ENCODE data around the gene RPL22.
A peak's percentile ranks its signal among the peaks of the same experiment; 100 is the strongest.

Gene RPL22

DNA sequence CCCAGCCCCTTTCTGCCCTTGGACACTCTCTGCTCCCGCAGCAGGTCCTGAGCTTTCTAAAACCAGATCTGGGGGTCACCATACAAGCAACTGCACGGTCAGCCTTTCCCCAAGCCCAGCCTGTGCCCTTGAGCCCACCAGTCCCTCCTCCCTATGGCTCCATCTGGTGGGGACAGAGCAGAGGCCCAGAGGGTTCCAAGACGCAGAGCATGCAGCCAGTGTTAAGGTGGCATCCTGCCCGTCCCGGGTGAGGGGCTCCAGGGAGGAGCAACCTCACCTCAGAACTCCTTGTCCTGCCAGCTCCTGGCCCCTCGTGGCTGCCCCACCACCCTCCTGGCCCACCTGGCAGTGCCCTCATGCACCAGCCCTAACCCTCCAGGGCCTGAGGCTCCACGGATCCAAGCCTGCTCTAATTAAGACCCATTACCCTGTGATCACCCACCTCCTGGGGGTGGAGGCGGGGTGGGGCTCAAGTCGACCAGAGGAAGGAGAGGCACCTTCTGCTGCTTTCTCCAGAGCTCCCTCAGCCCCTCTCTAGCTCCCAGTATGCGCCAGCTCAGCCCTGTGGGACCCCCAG is 27.8 kb downstream of the RPL22 start:
- peak; percentile 55 for DNase-seq

GRCh38 chr1:6170742-6171201 is 28.6 kb downstream of the RPL22 start:
- no peak for DNase-seq

- DNase-seq, result no peak
Measured at GRCh38 chr1:6170116-6170741, 29.2 kb downstream of the RPL22 start.

DNA sequence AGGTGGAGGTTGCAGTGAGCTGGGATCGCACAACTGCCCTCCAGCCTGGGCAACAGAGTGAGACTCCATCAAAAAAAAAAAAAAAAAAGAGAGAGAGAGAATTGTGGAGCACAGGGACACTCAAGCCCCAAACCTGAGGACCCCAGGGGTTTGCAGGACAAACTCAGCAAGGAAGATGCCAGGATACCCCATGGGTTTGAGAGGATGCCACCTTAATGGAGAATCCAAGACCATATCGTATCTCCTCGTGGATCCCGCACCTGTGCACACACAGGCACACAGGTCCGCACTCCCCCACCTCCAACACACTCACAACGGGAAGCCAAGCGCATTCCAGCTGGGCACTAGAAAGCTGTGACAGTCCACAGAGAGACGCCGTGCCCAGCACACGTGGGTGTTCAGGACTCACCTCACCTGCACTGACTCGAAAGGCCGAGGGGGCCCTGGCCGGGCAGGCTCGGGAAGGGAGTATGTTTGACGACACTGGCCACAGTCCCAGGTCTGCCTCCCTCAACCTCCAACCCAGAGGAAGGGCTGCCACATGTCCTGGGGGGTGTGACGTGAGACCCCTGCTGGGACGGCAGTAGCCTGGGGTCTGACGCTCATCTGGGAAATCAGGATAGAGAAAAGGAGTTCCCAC is 30.3 kb downstream of the RPL22 start:
- no peak for DNase-seq

DNA sequence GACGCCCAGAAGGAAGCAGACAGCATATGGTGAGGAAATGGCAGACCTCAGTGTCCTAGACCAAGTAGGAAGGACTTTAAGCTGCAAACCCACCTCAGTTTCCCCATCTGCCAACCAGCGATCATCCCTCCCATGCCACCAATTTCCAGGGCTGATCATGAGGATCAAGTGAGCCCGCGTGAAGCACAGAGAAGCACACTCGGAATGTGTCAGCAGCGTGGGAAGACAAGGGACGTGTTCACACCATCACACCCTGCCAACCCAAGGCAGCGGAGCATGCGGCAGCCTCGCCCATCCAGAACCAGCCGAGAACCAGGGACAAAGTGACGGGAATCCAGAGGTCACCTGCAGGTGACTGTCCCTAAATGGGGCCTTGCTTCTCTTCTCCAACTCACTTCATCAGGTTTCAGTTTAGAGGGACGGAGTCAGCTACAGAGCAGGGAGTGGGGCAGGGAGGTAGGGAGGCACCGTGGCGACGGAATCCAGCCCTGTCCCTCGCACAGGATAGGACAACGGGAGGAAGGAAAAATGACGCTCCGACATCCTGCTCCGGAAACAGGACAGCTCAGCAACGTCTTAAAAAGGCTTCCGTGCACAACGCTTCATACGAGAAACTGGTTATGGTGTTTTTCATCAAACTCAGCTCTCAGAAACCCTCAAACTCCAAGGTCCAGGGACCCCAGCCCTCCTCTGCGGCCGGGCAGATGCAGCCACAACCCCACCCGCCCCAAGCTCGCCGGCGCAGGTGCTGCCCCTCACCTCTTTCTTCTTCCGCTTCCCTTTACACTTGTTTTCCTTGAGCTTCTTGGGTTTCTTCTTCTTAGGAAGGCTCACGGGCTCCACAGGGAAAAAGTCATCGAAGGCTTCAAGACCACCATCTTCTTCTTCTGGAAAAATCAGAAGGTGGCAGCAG is 31.7 kb downstream of the RPL22 start:
- DNase-seq, result no peak

DNA sequence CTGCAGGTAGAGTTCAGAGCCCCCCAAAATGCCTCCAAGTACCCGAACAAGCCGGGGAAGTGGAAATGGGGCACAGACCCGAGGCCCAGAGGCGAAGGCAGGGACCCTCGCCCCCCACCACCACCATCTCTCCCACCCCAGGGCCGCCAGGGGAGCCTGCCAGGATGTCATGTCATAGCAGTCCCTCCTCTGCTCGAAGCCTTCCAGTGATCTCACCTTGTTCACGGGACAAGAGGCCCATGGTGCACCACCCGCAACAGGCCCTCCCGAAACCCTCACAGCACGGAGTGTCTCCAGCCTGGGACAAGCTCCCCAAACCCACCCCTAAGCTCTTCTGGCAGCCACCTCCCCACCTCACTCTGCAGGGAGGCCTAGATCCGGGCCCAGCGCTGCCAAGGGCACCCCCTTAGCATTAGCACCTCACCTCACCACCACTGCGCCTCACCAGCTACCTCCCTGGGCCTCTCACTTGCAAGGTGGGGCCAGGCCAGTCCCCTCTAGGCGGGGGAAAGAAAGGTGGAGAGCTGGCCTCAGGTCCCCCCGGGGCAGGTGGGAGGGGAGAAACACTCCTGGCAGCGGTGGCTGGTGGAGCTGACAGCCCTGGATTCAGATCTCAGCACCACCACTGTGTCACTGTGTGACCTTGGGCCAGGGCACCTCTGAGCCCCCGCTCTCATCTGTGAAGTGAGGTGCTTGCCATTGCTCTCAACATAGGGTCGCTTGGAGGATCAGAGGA is 32.6 kb downstream of the RPL22 start:
- DNase-seq, result no peak

- DNase-seq, result no peak
Measured at GRCh38 chr1:6166221-6166620, 33.2 kb downstream of the RPL22 start.

- no peak for DNase-seq
Measured at GRCh38 chr1:6165441-6165985, 33.9 kb downstream of the RPL22 start.

DNA sequence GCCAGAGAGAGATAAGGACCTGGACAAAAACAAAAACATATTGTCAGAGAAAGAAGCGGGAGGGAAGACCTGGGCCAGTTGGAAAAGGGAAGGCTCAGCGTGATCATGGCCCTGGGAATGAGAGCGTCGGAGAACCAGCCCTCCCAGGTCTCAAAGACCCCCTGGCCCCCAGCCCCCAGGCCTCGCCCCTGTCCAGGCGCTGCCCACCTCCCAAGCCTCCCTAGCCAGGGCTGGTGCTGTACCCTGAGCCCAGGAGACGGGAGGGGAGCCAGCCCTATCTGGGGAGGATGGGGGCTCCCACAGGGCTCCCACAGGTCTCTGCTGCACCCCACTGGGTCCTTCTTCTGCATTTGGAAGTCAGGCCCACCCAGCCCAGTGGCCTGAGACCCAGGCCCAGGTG is 34.4 kb downstream of the RPL22 start:
- no peak for DNase-seq

DNA sequence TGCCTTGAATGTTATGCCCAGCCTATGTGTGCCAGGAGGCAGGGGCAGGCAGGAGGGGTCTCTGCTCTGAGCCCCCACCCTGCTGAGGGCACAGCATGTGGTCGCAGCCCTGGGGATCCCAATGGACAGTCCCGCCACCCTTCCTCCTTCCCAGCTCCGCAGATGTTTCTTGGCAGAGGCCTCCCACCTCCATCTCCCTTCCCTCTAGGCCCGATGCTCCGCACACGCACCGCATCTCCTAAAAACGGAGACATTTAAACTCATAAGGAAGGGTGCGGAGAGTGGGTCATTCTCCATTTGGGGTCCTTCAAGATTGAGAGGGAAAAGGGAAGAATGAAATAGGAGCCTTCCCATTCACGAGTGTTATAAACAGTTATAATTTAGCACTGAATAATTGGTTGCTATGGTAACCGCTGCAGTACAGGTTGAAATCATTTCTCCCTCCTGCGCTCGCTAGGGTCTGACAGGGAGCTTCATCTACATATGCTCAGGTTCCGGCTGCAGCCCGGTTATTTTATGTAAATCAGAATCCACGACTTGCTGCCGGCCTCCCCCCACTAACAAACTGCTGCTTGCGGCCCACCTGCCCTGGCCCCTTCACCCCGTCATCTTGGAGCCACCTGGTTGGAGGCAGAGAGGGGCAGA is 35.3 kb downstream of the RPL22 start:
- DNase-seq, result no peak

DNA sequence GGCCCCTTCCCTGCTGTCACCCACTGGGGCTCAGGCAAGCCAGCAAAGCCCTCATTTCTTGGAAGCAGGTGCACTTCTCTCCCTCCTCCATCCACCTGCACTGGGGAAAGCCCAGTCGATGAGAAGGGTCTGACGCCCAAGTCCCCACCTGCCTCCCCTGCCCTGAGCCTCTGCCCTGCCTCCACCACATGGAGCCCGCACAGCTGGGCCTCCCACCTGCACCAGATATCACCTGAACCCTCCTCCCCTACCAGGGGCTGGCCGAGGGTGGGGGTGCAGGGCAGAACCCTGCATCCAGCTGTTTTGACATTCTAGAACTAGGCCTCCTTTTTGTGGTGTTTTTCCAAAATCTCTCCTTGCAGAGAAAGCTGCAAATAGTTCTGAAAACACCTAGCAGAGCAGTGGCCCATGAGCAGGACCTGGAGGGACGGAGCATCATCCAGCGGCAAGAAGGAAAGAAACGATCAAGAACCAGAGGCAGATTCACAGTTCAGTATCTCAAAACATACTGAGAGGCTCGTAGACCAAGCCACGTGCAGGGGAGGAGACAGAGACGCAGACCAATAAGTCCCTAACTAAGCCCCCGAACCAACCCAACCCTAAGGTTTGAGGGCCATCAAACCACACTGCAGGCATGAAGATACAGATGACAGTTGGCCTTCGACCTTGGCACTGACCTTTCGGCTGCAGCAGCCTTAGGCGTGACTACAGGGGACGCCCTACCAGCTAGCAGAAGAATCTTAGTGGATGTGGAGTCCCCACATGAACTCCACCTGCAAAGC is 36.0 kb downstream of the RPL22 start:
- DNase-seq, result no peak

GRCh38 chr1:6162773-6163172 is 36.6 kb downstream of the RPL22 start:
- DNase-seq, result no peak

GRCh38 chr1:6162341-6162740 is 37.1 kb downstream of the RPL22 start:
- no peak for DNase-seq

- no peak for DNase-seq
Measured at GRCh38 chr1:6158181-6158580, 41.2 kb downstream of the RPL22 start.

DNA sequence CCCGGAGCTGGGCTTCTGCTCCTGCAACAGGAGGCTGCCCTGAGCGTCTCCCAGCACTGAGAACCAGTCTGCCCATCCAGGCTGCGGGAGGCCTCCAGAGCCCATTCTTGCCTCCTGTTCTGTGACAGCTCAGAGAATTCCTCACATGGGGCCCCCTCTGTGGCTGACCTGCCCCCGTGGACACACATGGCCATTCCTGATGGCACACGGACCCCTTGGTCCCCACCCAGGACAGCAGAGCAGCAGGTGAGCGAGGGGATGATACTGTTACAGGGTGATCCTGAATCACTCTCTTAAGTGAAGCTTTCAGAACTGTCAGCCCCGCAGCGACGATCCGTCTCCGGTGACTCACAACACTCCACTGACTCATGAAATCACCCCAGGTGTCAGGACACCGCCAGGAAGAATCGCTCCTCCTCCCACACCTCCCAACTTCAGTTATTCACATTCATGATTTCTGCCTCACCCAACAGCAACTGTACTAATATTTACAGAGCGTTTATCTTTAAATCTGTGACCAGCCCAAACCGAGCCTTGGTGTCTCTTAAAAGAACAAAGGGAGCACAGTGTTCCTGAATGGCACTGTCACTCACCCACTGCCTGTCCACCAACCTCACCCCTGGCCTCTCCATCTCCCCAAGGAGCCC is 41.7 kb downstream of the RPL22 start:
- DNase-seq, result no peak

- no peak for DNase-seq
Measured at GRCh38 chr1:6157132-6157527, 42.3 kb downstream of the RPL22 start.

- no peak for DNase-seq
Measured at GRCh38 chr1:6154525-6155319, 44.7 kb downstream of the RPL22 start.

- peak; percentile 55 for DNase-seq
Measured at GRCh38 chr1:6152882-6153281, 46.5 kb downstream of the RPL22 start.

DNA sequence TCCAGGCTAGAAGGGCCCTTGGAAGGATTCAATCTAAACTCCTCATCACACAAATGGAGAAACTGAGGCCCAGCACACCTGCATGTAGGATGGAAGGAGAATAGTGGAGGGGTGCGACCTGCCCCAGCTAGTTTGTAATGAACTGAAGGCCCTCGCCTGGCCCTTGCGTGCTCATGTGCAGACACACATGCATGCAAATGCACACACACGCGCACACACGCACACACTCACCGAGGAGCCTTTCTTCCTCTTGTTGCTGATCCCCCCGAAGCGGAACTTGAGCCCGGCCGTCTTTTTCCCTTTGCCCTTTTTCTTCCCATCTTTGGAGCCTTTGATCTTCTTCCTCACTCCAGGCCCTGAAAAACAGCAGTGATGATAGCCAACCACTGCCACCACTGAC is 47.2 kb downstream of the RPL22 start:
- no peak for DNase-seq

Data from retina (tissue), 1 donor.